ENCODE data around the gene EEF1A2.

Gene EEF1A2

GRCh38 chr20:63546256-63546955 lies 47.5 kb upstream of the EEF1A2 start:
- Histone ChIP-seq H3K27ac (no peak overlapping the region), H3K27me3 (ENCODE audit: insufficient read depth, low read depth) (peaks cover 95% of the 10 kb centered on the region), H3K4me3 (IDR thresholded peaks at IDR 0.05; ENCODE audit: insufficient read depth, low read depth, low read length) (no peak overlapping the region), H3K4me2 (no peak overlapping the region), H3K79me2 (ENCODE audit: insufficient read depth, low read depth) (no peaks in the 10 kb centered on the region), H3K36me3 (ENCODE audit: insufficient read depth) (no peaks in the 10 kb centered on the region), H3K4me1 (ENCODE audit: low read depth, poor library complexity, severe bottlenecking) (no peaks in the 10 kb centered on the region), H2AFZ (ENCODE audit: low read depth) (no peak overlapping the region), H4K20me1 (ENCODE audit: insufficient read depth) (no peaks in the 10 kb centered on the region), H3K9ac (no peak overlapping the region)
- no peak for TF ChIP-seq CTCF (conservative IDR thresholded peaks at IDR 0.05; ENCODE audit: low read depth, low read length)

GRCh38 chr20:63545814-63546213 lies 46.9 kb upstream of the EEF1A2 start:
- no peaks in the 10 kb centered on the region for H3K79me2 ChIP-seq (ENCODE audit: insufficient read depth, low read depth)
- no peak overlapping the region for H2AFZ ChIP-seq (ENCODE audit: low read depth)
- no peaks in the 10 kb centered on the region for H4K20me1 ChIP-seq (ENCODE audit: insufficient read depth)
- H3K27me3 ChIP-seq (ENCODE audit: insufficient read depth, low read depth), result peaks cover 92% of the 10 kb centered on the region
- no peak overlapping the region for H3K4me3 ChIP-seq (IDR thresholded peaks at IDR 0.05; ENCODE audit: insufficient read depth, low read depth, low read length)
- H3K9ac ChIP-seq, result no peak overlapping the region
- H3K36me3 ChIP-seq (ENCODE audit: insufficient read depth), result no peaks in the 10 kb centered on the region
- no peak overlapping the region for H3K27ac ChIP-seq
- H3K4me1 ChIP-seq (ENCODE audit: low read depth, poor library complexity, severe bottlenecking), result no peaks in the 10 kb centered on the region
- TF ChIP-seq CTCF (conservative IDR thresholded peaks at IDR 0.05; ENCODE audit: low read depth, low read length), result no peak
- no peak overlapping the region for H3K4me2 ChIP-seq

- Histone ChIP-seq H3K4me2 (no peak overlapping the region), H4K20me1 (ENCODE audit: insufficient read depth) (no peaks in the 10 kb centered on the region), H3K36me3 (ENCODE audit: insufficient read depth) (no peaks in the 10 kb centered on the region), H3K9ac (no peak overlapping the region), H3K27me3 (ENCODE audit: insufficient read depth, low read depth) (peaks cover 92% of the 10 kb centered on the region), H3K4me1 (ENCODE audit: low read depth, poor library complexity, severe bottlenecking) (no peaks in the 10 kb centered on the region), H3K79me2 (ENCODE audit: insufficient read depth, low read depth) (no peaks in the 10 kb centered on the region), H2AFZ (ENCODE audit: low read depth) (no peak overlapping the region), H3K27ac (no peak overlapping the region), H3K4me3 (IDR thresholded peaks at IDR 0.05; ENCODE audit: insufficient read depth, low read depth, low read length) (no peak overlapping the region)
- TF ChIP-seq CTCF (conservative IDR thresholded peaks at IDR 0.05; ENCODE audit: low read depth, low read length), result no peak
These were observed 46.2 kb upstream of the EEF1A2 start for GRCh38 chr20:63544958-63545516.

- no peak overlapping the region for H3K27ac ChIP-seq
- no peak overlapping the region for H3K9ac ChIP-seq
- H3K4me2 ChIP-seq, result no peak overlapping the region
- H2AFZ ChIP-seq (ENCODE audit: low read depth), result no peak overlapping the region
- H3K4me3 ChIP-seq (IDR thresholded peaks at IDR 0.05; ENCODE audit: insufficient read depth, low read depth, low read length), result no peak overlapping the region
- H3K79me2 ChIP-seq (ENCODE audit: insufficient read depth, low read depth), result no peaks in the 10 kb centered on the region
- H3K27me3 ChIP-seq (ENCODE audit: insufficient read depth, low read depth), result peaks cover 92% of the 10 kb centered on the region
- no peaks in the 10 kb centered on the region for H4K20me1 ChIP-seq (ENCODE audit: insufficient read depth)
- H3K4me1 ChIP-seq (ENCODE audit: low read depth, poor library complexity, severe bottlenecking), result no peaks in the 10 kb centered on the region
- no peak for TF ChIP-seq CTCF (conservative IDR thresholded peaks at IDR 0.05; ENCODE audit: low read depth, low read length)
- H3K36me3 ChIP-seq (ENCODE audit: insufficient read depth), result no peaks in the 10 kb centered on the region
These were observed 45.5 kb upstream of the EEF1A2 start for GRCh38 chr20:63544241-63544957.

Data from KMS-11 (cell line).